Naive B cell (primary cell): Measurements from ENCODE around the gene SYNGR3. TPM values are rescaled to one million over a fixed set of nuclear protein-coding genes. Genes with fewer than 3 reads are reported as not detected.
"Not testable (repeated sequence)": the region's sequence is repeated elsewhere in the genome, so short reads cannot be mapped to it uniquely, and the experiment has no call there.

Source experiments
- ATAC-seq, 2 donors: fragments of 150-1000 bp; cut with Tn5 transposase; 2 replicates each; pipeline ENCODE4 v1.10.0; 2021; ENCODE audit warnings: low read depth in 2 of 2, mild to moderate bottlenecking in 2 of 2, moderate library complexity in 2 of 2
- DNase-seq: peaks from one replicate; pipeline ENCODE4 v3.0.0; 2022
- H3K27ac Mint-ChIP-seq, 6 donors: one replicate each; pipeline ENCODE4 v1.8.0; 2020 to 2022; ENCODE audit warnings: mild to moderate bottlenecking in 6 of 6, mixed read lengths in 6 of 6, moderate library complexity in 5 of 6, inconsistent platforms in 2 of 6
- H3K27me3 Mint-ChIP-seq, 3 donors: one replicate each; pipeline ENCODE4 v1.8.0; 2021 to 2022; ENCODE audit warnings: mixed read lengths in 3 of 3, mild to moderate bottlenecking in 1 of 3
- H3K36me3 Mint-ChIP-seq, 2 donors: one replicate each; pipeline ENCODE4 v1.8.0; 2020 to 2022; ENCODE audit warnings: mixed read lengths in 2 of 2, inconsistent platforms in 1 of 2, mild to moderate bottlenecking in 1 of 2
- H3K4me1 Mint-ChIP-seq, 3 donors: one replicate each; pipeline ENCODE4 v1.8.0; 2020 to 2022; ENCODE audit warnings: mixed read lengths in 3 of 3, inconsistent platforms in 1 of 3, mild to moderate bottlenecking in 1 of 3, moderate library complexity in 1 of 3
- H3K4me3 Mint-ChIP-seq, 8 donors: one replicate each; pipeline ENCODE4 v1.8.0; 2020 to 2022; ENCODE audit warnings: mild to moderate bottlenecking in 8 of 8, mixed read lengths in 8 of 8, moderate library complexity in 8 of 8, inconsistent platforms in 2 of 8
- H3K9me3 Mint-ChIP-seq, 7 donors: one replicate each; pipeline ENCODE4 v1.8.0; 2020 to 2022; ENCODE audit warnings: mixed read lengths in 7 of 7, mild to moderate bottlenecking in 5 of 7, inconsistent platforms in 2 of 7, moderate library complexity in 1 of 7
- polyA plus RNA-seq, 6 donors: library from polyadenylated mRNA; unstranded; fragments of 300-500 nt; fragmentation: Illumina TruSeq; gene quantifications; one replicate each; pipeline ENCODE4 v1.2.3, GENCODE V29; 2021; ENCODE audit warnings: low read depth in 6 of 6

The SYNGR3 gene
- polyA plus RNA-seq, 6 donors from 2014 or later, result 1.5 to 4.1 (median 2.8) TPM; not detected in 1

DNA sequence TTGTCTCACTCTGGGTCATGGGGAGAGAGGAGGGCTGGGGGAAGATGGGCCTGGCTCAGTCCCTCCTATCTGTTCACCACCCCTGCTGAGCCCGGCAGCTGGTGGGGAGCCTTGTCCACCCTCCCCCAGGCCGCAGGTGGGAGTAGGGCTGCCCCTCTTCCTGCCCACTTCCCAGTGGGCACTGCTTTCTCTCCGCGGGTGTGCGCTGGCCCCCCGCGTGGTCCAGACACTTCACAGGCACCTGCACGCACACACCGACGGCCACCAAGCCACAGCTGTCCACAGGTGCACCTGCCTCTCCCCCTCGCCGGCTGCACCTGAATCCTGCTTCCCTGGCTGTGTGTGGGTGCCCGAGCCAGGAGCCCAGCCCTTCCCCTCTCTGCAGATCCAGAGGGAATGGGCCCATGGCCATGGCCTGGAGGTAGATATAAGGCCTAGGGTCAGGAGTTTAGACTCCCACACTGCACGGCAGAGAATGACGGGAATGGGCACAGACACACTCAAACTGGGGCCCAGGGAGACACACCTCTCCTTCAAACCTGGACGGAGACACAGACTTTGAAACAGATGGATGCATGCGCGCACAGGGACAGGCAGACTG, 39.0 kb downstream of the SYNGR3 start:
- H3K4me3 Mint-ChIP-seq, result peak overlapping the region in 3 of 8 donors; percentile 6 to 82 (median 13)
- DNase-seq (no peak), ATAC-seq (no peak)
- H3K36me3 Mint-ChIP-seq, result no peaks in the 10 kb centered on the region
- H3K9me3 Mint-ChIP-seq, result no peaks in the 10 kb centered on the region
- peaks cover 10 to 19% (median 11%) of the 10 kb centered on the region in 3 donors for H3K4me1 Mint-ChIP-seq
- H3K27me3 Mint-ChIP-seq, result peaks cover 9 to 61% (median 29%) of the 10 kb centered on the region in 3 donors
- peak overlapping the region in 1 of 6 donors; percentile 47 for H3K27ac Mint-ChIP-seq

- Mint-ChIP-seq H3K4me1 (peaks cover 7 to 15% (median 8%) of the 10 kb centered on the region in 3 donors), H3K4me3 (no peak overlapping the region), H3K36me3 (no peaks in the 10 kb centered on the region), H3K9me3 (no peaks in the 10 kb centered on the region), H3K27me3 (peaks cover 7 to 60% (median 23%) of the 10 kb centered on the region in 3 donors), H3K27ac (no peak overlapping the region)
- DNase-seq, result no peak
- no peak for ATAC-seq
Observed at GRCh38 chr16:2029350-2029749, 39.6 kb downstream of the SYNGR3 start.

DNA sequence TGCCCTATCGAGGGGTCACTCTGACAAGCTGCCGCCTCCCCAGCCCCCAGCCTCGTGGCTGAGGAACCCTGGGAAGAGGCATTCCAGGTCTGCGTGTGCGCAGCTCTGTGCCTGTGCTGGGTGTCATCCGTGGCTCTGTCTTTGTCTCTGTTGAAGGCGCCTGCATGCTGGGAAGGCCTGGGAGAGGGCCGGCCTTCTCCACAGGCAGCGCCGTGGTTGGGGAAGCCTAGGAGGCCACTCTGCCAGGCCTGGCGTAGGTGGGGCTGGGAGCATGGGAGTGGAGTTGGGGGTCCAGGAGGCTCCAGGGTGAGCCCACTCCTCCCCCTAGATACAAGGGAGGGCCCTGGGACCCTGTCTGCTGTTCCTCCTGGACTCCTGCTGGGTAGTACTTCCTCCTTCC, 40.3 kb downstream of the SYNGR3 start:
- DNase-seq (no peak), ATAC-seq (no peak)
- no peaks in the 10 kb centered on the region for H3K36me3 Mint-ChIP-seq
- H3K4me3 Mint-ChIP-seq, result peak overlapping the region in 1 of 8 donors; percentile 54
- H3K27me3 Mint-ChIP-seq, result peaks cover 6 to 59% (median 19%) of the 10 kb centered on the region in 3 donors
- H3K27ac Mint-ChIP-seq, result peak overlapping the region in 1 of 6 donors; percentile 53
- H3K9me3 Mint-ChIP-seq, result no peaks in the 10 kb centered on the region
- H3K4me1 Mint-ChIP-seq, result peaks cover 6 to 12% (median 8%) of the 10 kb centered on the region in 3 donors

GRCh38 chr16:2031081-2031577, 41.4 kb downstream of the SYNGR3 start:
- peaks cover 6 to 49% (median 8%) of the 10 kb centered on the region in 3 donors for H3K27me3 Mint-ChIP-seq
- no peaks in the 10 kb centered on the region for H3K9me3 Mint-ChIP-seq
- H3K27ac Mint-ChIP-seq, result peak overlapping the region in 1 of 6 donors; percentile 19
- H3K36me3 Mint-ChIP-seq, result no peaks in the 10 kb centered on the region
- DNase-seq (no peak), ATAC-seq (no peak)
- H3K4me3 Mint-ChIP-seq, result no peak overlapping the region
- peaks cover 0 to 9% (median 4%) of the 10 kb centered on the region in 3 donors for H3K4me1 Mint-ChIP-seq

GRCh38 chr16:2032285-2033056, 42.7 kb downstream of the SYNGR3 start:
- no peak for DNase-seq
- Mint-ChIP-seq H3K4me1 (peaks cover 0 to 8% (median 2%) of the 10 kb centered on the region in 3 donors), H3K9me3 (no peaks in the 10 kb centered on the region), H3K27ac (peak overlapping the region in 1 of 6 donors; percentile 79), H3K4me3 (peak overlapping the region in 1 of 8 donors; percentile 41), H3K27me3 (peaks cover 4 to 47% (median 8%) of the 10 kb centered on the region in 3 donors), H3K36me3 (no peaks in the 10 kb centered on the region)
- ATAC-seq, result peak; percentile 13 to 29

- no peaks in the 10 kb centered on the region for H3K9me3 Mint-ChIP-seq
- no peaks in the 10 kb centered on the region for H3K36me3 Mint-ChIP-seq
- H3K4me1 Mint-ChIP-seq, result peaks cover 0 to under 1% (median 0%) of the 10 kb centered on the region in 3 donors
- DNase-seq (no peak), ATAC-seq (peak; percentile 68 to 71)
- H3K4me3 Mint-ChIP-seq, result peak overlapping the region in 1 of 8 donors; percentile 29
- H3K27me3 Mint-ChIP-seq, result peaks cover 0 to 39% (median 8%) of the 10 kb centered on the region in 3 donors
- peak overlapping the region in 2 of 6 donors; percentile 34 to 92 for H3K27ac Mint-ChIP-seq
Observed at GRCh38 chr16:2033057-2033908, 43.5 kb downstream of the SYNGR3 start.

DNA sequence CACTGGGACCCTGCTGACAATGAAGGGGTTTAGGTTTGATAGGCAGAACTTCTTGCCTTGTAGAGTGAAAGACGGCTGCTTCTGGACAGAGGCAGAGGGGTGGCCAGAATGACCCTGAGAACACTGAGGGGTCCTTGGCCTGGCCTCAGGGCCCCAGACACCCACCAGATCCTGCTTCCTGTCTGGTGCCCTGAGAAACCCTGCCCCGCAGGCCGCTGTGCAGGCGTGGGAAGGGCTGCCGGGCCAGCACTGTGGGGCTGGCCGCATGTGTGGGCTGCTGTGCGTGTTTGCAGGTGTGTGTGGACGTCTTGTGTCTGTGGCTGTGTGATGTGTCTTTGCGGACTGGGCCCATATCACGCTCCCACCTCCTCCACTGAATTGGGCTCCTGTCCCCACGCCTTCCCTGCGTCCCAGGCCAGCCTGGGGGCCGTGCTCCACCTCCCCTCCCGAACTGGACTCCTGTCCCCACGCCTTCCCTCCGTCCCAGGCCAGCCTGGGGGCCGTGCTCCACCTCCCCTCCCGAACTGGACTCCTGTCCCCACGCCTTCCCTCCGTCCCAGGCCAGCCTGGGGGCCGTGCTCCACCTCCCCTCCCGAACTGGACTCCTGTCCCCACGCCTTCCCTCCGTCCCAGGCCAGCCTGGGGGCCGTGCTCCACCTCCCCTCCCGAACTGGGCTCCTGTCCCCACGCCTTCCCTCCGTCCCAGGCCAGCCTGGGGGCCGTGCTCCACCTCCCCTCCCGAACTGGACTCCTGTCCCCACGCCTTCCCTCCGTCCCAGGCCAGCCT, 44.3 kb downstream of the SYNGR3 start:
- ATAC-seq, H3K9me3 Mint-ChIP-seq, H3K4me1 Mint-ChIP-seq, H3K36me3 Mint-ChIP-seq, H3K4me3 Mint-ChIP-seq, DNase-seq: not testable (repeated sequence)
- Mint-ChIP-seq H3K27ac (peak overlapping the region in 1 of 6 donors; percentile 34), H3K27me3 (peaks cover 0 to 31% (median under 1%) of the 10 kb centered on the region in 3 donors)

DNA sequence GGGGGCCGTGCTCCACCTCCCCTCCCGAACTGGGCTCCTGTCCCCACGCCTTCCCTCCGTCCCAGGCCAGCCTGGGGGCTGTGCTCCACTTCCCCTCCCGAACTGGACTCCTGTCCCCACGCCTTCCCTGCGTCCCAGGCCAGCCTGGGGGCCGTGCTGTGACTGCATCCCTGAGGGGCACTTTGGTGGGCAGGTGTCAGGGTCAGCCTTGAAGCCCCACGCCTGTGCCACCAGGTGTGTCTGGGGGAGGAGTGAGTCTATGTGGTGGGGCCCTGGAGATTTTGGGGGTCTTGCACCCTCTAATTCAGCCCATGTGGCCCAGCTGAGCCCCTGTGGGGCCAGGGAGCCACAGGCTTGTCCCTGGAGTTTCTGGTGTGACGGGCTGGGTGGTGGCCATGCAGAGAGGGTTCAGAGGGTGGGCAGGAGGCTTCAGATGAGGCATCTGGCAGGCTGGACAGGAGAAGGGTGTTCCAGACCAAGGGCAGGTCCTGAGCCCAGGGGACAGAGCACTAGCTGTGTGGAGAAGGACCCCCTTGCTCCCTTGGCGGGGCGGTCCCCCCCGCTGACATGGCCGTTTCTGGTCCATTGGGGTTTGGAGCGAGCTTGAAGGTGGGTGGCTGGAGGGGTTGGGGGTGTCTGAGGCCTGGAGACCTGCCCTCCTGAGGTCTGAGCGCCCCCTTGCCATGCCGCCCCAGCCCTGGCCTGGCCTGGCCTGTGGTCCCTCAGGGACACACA, 45.1 kb downstream of the SYNGR3 start:
- Mint-ChIP-seq H3K4me1 (no peaks in the 10 kb centered on the region), H3K27me3 (peaks cover 0 to 25% (median 0%) of the 10 kb centered on the region in 3 donors)

DNA sequence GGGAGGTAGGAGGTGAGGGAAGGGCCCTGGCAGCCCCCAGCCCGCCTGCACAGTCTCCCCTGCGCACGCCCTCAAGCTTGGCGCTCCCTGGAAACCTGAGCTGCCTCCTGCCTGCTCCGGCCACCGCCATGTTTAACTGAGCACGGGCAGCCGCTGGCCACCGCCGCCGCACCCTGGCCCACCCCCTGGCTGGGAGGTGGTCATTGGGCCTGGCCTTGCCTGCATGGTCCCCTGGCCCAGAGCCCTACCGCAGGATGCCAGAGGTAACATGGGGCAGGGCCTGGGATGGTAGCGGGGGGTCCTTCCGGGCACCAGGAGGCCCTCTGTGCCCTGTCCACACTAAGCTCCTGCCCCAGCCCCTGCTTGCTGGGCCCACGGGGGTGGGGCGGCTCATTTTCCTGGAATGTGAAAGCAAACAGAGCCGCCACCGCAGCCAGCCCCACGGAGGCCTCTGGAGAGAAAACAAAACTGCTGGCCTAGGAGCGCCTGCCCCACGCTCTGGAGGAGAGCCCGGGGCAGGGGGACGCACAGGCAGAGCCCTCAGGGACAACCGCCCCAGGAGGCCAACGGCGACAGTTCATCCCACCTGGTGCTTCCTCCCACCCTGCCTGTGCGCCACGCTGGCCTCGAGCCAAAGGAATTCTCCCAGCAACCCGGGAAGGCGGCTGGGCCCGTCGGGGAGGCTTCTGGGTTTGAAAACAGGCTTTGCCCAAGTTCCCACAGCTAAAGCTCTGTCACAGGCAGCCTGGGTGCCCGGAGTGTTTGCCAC, 45.8 kb downstream of the SYNGR3 start:
- no peak for ATAC-seq
- H3K27ac Mint-ChIP-seq, result no peak overlapping the region

More for the DNA sequence above, 45.1 kb downstream of the SYNGR3 start:
- DNase-seq (no peak), ATAC-seq (no peak)
- H3K27ac Mint-ChIP-seq, result no peak overlapping the region
- H3K36me3 Mint-ChIP-seq, result no peaks in the 10 kb centered on the region
- no peaks in the 10 kb centered on the region for H3K9me3 Mint-ChIP-seq
- no peak overlapping the region for H3K4me3 Mint-ChIP-seq

DNA sequence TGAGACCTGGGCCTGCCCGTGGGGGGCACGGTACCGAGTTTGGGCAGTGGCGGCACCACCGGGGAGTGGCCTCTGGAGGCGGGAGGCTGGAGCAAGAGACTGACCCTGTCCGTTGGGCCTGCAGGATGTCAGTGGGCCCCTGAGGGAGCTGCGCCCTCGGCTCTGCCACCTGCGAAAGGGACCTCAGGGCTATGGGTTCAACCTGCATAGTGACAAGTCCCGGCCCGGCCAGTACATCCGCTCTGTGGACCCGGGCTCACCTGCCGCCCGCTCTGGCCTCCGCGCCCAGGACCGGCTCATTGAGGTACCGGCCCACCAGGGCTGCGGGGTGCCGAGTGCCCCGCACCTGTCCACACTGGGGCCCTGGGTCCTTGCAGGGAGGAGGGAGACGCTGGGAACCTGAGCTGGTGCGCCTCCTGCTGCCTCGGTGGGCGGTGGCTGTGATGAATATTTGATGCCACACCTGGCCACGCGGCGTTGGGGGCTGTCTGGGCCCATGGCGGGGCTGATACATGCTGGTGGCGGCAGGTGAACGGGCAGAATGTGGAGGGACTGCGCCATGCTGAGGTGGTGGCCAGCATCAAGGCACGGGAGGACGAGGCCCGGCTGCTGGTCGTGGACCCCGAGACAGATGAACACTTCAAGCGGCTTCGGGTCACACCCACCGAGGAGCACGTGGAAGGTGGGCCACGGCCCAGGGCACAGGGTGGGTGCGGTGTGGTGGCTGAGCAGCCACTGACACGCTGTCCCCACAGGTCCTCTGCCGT, 46.6 kb downstream of the SYNGR3 start:
- H3K36me3 Mint-ChIP-seq, result no peaks in the 10 kb centered on the region

More for the DNA sequence above, 45.8 kb downstream of the SYNGR3 start:
- H3K9me3 Mint-ChIP-seq, result no peaks in the 10 kb centered on the region
- DNase-seq, result no peak
- no peaks in the 10 kb centered on the region for H3K36me3 Mint-ChIP-seq
- H3K27me3 Mint-ChIP-seq, result peaks cover 0 to 22% (median 0%) of the 10 kb centered on the region in 3 donors
- no peaks in the 10 kb centered on the region for H3K4me1 Mint-ChIP-seq
- H3K4me3 Mint-ChIP-seq, result no peak overlapping the region

DNA sequence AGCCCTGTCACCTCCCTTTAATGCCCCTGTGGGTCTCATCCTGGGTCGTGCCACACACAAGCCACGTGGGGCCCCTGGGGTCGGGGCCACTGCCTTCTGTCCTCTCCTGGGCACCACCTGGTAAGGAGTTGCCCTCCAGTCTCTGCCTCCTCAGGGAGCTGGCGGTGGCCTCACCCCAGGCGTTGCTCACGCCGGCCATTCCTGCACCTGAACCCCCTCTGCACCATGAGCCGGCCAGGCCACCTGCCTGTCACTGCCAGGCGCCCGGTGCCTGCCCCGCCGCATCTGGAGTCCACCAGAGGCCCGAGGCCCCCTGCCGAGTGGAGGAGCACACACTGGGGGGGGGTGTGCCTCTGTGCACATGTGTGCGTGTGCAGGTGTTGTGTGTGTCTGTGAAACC, 47.3 kb downstream of the SYNGR3 start:
- no peak for DNase-seq
- no peak for ATAC-seq
- H3K4me3 Mint-ChIP-seq, result no peak overlapping the region
- no peaks in the 10 kb centered on the region for H3K9me3 Mint-ChIP-seq
- H3K36me3 Mint-ChIP-seq, result no peaks in the 10 kb centered on the region
- H3K27ac Mint-ChIP-seq, result no peak overlapping the region
- peaks cover 0 to 21% (median 0%) of the 10 kb centered on the region in 3 donors for H3K27me3 Mint-ChIP-seq
- no peaks in the 10 kb centered on the region for H3K4me1 Mint-ChIP-seq

More for the DNA sequence above, 46.6 kb downstream of the SYNGR3 start:
- Mint-ChIP-seq H3K4me3 (peak overlapping the region in 1 of 8 donors; percentile 71), H3K27ac (no peak overlapping the region), H3K27me3 (peaks cover 0 to 22% (median 0%) of the 10 kb centered on the region in 3 donors), H3K4me1 (no peaks in the 10 kb centered on the region), H3K9me3 (no peaks in the 10 kb centered on the region)
- no peak for ATAC-seq
- DNase-seq, result no peak
